A549 (cell line): ENCODE results near the gene RELT. TPM values are rescaled to one million over a fixed set of nuclear protein-coding genes. Genes with fewer than 3 reads are reported as not detected.

Source experiments
- ATAC-seq, 2 experiments: fragments of 200-7000 bp in 1 of 2; fragments of >200 bp in 1 of 2; cut with Nextera tagmentation in 1 of 2; cut with Tn5 transposase in 1 of 2; 3 replicates each; pipeline versions ENCODE4 v1.8.0 to v1.9.1; 2018 to 2020; ENCODE audit warnings: mild to moderate bottlenecking in 1 of 2, moderate library complexity in 1 of 2
- CTCF ChIA-PET: fragments of 300-600 bp; sonication (Branson Sonifier 250); formaldehyde crosslinking; extraction: SDS; loops from one replicate; lab custom pipeline; 2021; ENCODE audit warnings: antibody characterized with exemption, inconsistent platforms; lab: Yijun Ruan, JAX
- POLR2A ChIA-PET: fragments of 350-600 bp; formaldehyde crosslinking; extraction: SDS; loops from one replicate; lab custom pipeline; 2021; ENCODE audit warnings: antibody characterized with exemption, inconsistent platforms; lab: Yijun Ruan, JAX
- DNase-seq, 2 experiments: peaks; one replicate each; pipeline versions ENCODE4 v3.0.0 to v3.0.0-alpha.2; 2011 to 2016; ENCODE audit warnings: low read depth in 1 of 2, low spot score in 1 of 2
- FAIRE-seq: peaks from 2 replicates; lab custom pipeline; 2011; peaks lifted over from hg19 to GRCh38; lab: Jason Lieb, UNC
- H3K27ac ChIP-seq, 2 experiments: fragments of >200 bp; sonication (Bioruptor Twin); formaldehyde crosslinking; 3 replicates each; pipeline ENCODE4 v1.5.1; 2016 to 2017
- H3K4me1 ChIP-seq: fragments of >200 bp; sonication (Bioruptor Twin); formaldehyde crosslinking; 3 replicates; pipeline ENCODE4 v1.6.1; 2016
- H3K4me2 ChIP-seq: fragments of >200 bp; sonication (Bioruptor Twin); formaldehyde crosslinking; 3 replicates; pipeline ENCODE4 v1.6.1; 2016
- H3K4me3 ChIP-seq: fragments of >200 bp; sonication (Bioruptor Twin); formaldehyde crosslinking; 3 replicates; pipeline ENCODE4 v1.5.1; 2016
- H3K9me3 ChIP-seq: fragments of >200 bp; sonication (Bioruptor Twin); formaldehyde crosslinking; 3 replicates; pipeline ENCODE4 v1.6.1; 2016
- ATOH8 ChIP-seq: fragments of 250-450 bp; sonication (Bioruptor Pico); IDR thresholded peaks from 2 replicates; pipeline ENCODE4 v1.5.0; 2020; ENCODE audit warnings: low read depth, mild to moderate bottlenecking, moderate library complexity
- BCL3 ChIP-seq: fragments of >200 bp; sonication (Bioruptor Twin); formaldehyde crosslinking; IDR thresholded peaks from 3 replicates; pipeline ENCODE4 v1.6.1; 2016
- CBX2 ChIP-seq: fragments of 200-600 bp; sonication (generic); IDR thresholded peaks from 2 replicates; pipeline ENCODE4 v1.6.1; 2016; ENCODE audit warnings: low read depth, mild to moderate bottlenecking, borderline replicate concordance
- CEBPB ChIP-seq, 2 experiments: fragments of >200 bp in 1 of 2; sonication (Bioruptor Twin) in 1 of 2; formaldehyde crosslinking in 1 of 2; IDR thresholded peaks; 2 replicates each; pipeline ENCODE4 v1.6.1; 2012 to 2016
- E2F6 ChIP-seq: IDR thresholded peaks from 2 replicates; pipeline ENCODE4 v1.6.1; 2012; ENCODE audit warnings: low read depth, borderline replicate concordance
- EHMT2 ChIP-seq: fragments of 200-600 bp; sonication (generic); IDR thresholded peaks from 2 replicates; pipeline ENCODE4 v1.6.1; 2016; ENCODE audit warnings: antibody characterized with exemption, low read depth, mild to moderate bottlenecking, moderate library complexity
- ELK1 ChIP-seq: fragments of 150-350 bp; IDR thresholded peaks from 2 replicates; pipeline ENCODE4 v1.6.1; 2014; ENCODE audit warnings: low read depth, mild to moderate bottlenecking, low read length
- FOSB ChIP-seq: fragments of 250-450 bp; sonication (Bioruptor Pico); IDR thresholded peaks from 2 replicates; pipeline ENCODE4 v1.5.0; 2020; ENCODE audit warnings: mild to moderate bottlenecking, moderate library complexity
- FOSL2 ChIP-seq, 2 experiments: fragments of 450-650 bp in 1 of 2; fragments of >200 bp in 1 of 2; sonication (Bioruptor Twin) in 1 of 2; formaldehyde crosslinking; IDR thresholded peaks; 2 replicates each; pipeline versions ENCODE4 v1.5.0 to v1.6.1; 2016 to 2020; ENCODE audit warnings: mild to moderate bottlenecking in 1 of 2, moderate library complexity in 1 of 2
- FOXS1 ChIP-seq: fragments of 250-450 bp; sonication (Bioruptor Pico); IDR thresholded peaks from 2 replicates; pipeline ENCODE4 v1.5.0; 2020; ENCODE audit warnings: mild to moderate bottlenecking, moderate library complexity
- GATA3 ChIP-seq: IDR thresholded peaks from 2 replicates; pipeline ENCODE4 v1.6.1; 2012; ENCODE audit warnings: borderline replicate concordance
- HOXA7 ChIP-seq: fragments of 250-450 bp; sonication (Bioruptor Pico); IDR thresholded peaks from 2 replicates; pipeline ENCODE4 v1.5.0; 2020; ENCODE audit warnings: mild to moderate bottlenecking, moderate library complexity
- HOXB13 ChIP-seq: fragments of 250-450 bp; sonication (Bioruptor Pico); IDR thresholded peaks from 2 replicates; pipeline ENCODE4 v1.5.0; 2020; ENCODE audit warnings: low read depth, mild to moderate bottlenecking, moderate library complexity
- JUN ChIP-seq, 2 experiments: fragments of >200 bp; sonication (Bioruptor Twin); formaldehyde crosslinking; IDR thresholded peaks; 2 replicates in 1 of 2; 3 replicates in 1 of 2; pipeline ENCODE4 v1.6.1; 2016 to 2017
- MAFK ChIP-seq: fragments of 450-650 bp; IDR thresholded peaks from 2 replicates; pipeline ENCODE4 v1.6.1; 2014; ENCODE audit not compliant: partially characterized antibody
- MAX ChIP-seq: IDR thresholded peaks from 2 replicates; pipeline ENCODE4 v1.6.1; 2012
- MYC ChIP-seq: IDR thresholded peaks from 2 replicates; pipeline ENCODE4 v1.6.1; 2012; ENCODE audit warnings: mild to moderate bottlenecking, inconsistent platforms, low read length, improper control_type of control experiment, borderline replicate concordance
- NFE2L2 ChIP-seq: fragments of 150-350 bp; conservative IDR thresholded peaks from 2 replicates; pipeline ENCODE4 v1.6.1; 2014; ENCODE audit warnings: low read length
- NPAS2 ChIP-seq: fragments of 250-450 bp; sonication (Bioruptor Pico); IDR thresholded peaks from 2 replicates; pipeline ENCODE4 v1.8.0; 2022; ENCODE audit warnings: mild to moderate bottlenecking, moderate library complexity, borderline replicate concordance
- NR3C1 ChIP-seq: fragments of >200 bp; sonication (Bioruptor Twin); formaldehyde crosslinking; IDR thresholded peaks from 3 replicates; pipeline ENCODE4 v1.6.1; 2017
- RAD21 ChIP-seq, 2 experiments: fragments of >200 bp in 1 of 2; sonication (Bioruptor Twin) in 1 of 2; formaldehyde crosslinking in 1 of 2; IDR thresholded peaks in 1 of 2; conservative IDR thresholded peaks in 1 of 2; 2 replicates in 1 of 2; 3 replicates in 1 of 2; pipeline ENCODE4 v1.6.1; 2012 to 2018; ENCODE audit warnings: inconsistent platforms in 1 of 2
- RARB ChIP-seq: fragments of 250-450 bp; sonication (Bioruptor Pico); IDR thresholded peaks from 2 replicates; pipeline ENCODE4 v1.8.0; 2021; ENCODE audit warnings: mild to moderate bottlenecking, moderate library complexity
- RFX5 ChIP-seq: fragments of 450-650 bp; IDR thresholded peaks from 2 replicates; pipeline ENCODE4 v1.7.1; 2014; ENCODE audit warnings: antibody characterized with exemption, mild to moderate bottlenecking, moderate library complexity
- RNF2 ChIP-seq: fragments of 200-600 bp; sonication (generic); IDR thresholded peaks from 2 replicates; pipeline ENCODE4 v1.6.1; 2016; ENCODE audit warnings: low read depth, mild to moderate bottlenecking, antibody characterized with exemption, moderate library complexity, borderline replicate concordance
- SMC3 ChIP-seq: fragments of >200 bp; sonication (Bioruptor Twin); formaldehyde crosslinking; IDR thresholded peaks from 3 replicates; pipeline ENCODE4 v1.6.1; 2018; ENCODE audit warnings: inconsistent platforms
- TFCP2L1 ChIP-seq: fragments of 250-450 bp; sonication (Bioruptor Pico); IDR thresholded peaks from 2 replicates; pipeline ENCODE4 v1.5.0; 2021; ENCODE audit warnings: mild to moderate bottlenecking
- TP53 ChIP-seq: fragments of 250-450 bp; sonication (Bioruptor Pico); IDR thresholded peaks from 2 replicates; pipeline ENCODE4 v1.5.0; 2021; ENCODE audit warnings: mild to moderate bottlenecking, moderate library complexity
- WGBS: methylation state at CpG from one replicate; pipeline ENCODE4 v1.1.6; 2017; ENCODE audit errors: missing lambda C conversion rate; 5-methylcytosine and 5-hydroxymethylcytosine counted together
- polyA plus RNA-seq, 4 experiments: library from polyadenylated mRNA; depleted of rRNA in 3 of 4; stranded (reverse); fragments of >200 nt; fragmentation: RNase III in 1 of 4; extraction: RNeasy Plus Mini Kit Qiagen cat#74134 plus additional on column Dnase treatment in 1 of 4; gene quantifications; 2 replicates in 3 of 4; 3 replicates in 1 of 4; pipeline ENCODE4 v1.2.3, GENCODE V29; 2011 to 2017

Gene RELT
- polyA plus RNA-seq, 2 of the 4 experiments (the other 2 are of a cell fraction): 2.9 to 5.2 TPM

- no peak for TF ChIP-seq ATOH8
Measured at GRCh38 chr11:73346186-73346935, 29.8 kb upstream of the RELT start (continued).

GRCh38 chr11:73347067-73347466 lies 29.1 kb upstream of the RELT start:
- no peak overlapping the region for H3K4me2 ChIP-seq
- TF ChIP-seq NPAS2 (CRISPR knock-in tag) (no peak), FOXS1 (CRISPR knock-in tag) (no peak), MAX (no peak), RNF2 (no peak), MYC (no peak), NFE2L2 (no peak), RFX5 (no peak), EHMT2 (no peak), MAFK (no peak), CEBPB (IDR thresholded peaks at IDR 0.05) (no peak), SMC3 (no peak), TFCP2L1 (CRISPR knock-in tag) (no peak), NR3C1 (no peak), RAD21 (conservative IDR thresholded peaks at IDR 0.05 in 1 of 2, IDR thresholded peaks at IDR 0.05 in 1 of 2) (no peak)
- TF ChIP-seq, all 56 proteins: peak for 0
- no peaks in the 10 kb centered on the region for H3K4me1 ChIP-seq
- no peak overlapping the region for H3K4me3 ChIP-seq
- CTCF ChIA-PET: interaction anchor here (0.7 to 39.3 kb wide), 7 partner anchors 9 to 315 kb away, joined by 3 to 667 read pairs (median 60); partner anchors contain the start of gene ARHGEF17
- ATAC-seq (no peak), FAIRE-seq (no peak), DNase-seq (no peak)
- POLR2A ChIA-PET: no interaction called here
- 90% methylated on average over 12 of the region's 12 CpGs for WGBS
- no peaks in the 10 kb centered on the region for H3K9me3 ChIP-seq
- H3K27ac ChIP-seq: no peak overlapping the region

GRCh38 chr11:73348838-73349237 lies 27.4 kb upstream of the RELT start:
- DNase-seq: no peak
- Histone ChIP-seq H3K4me3 (no peak overlapping the region), H3K4me2 (no peak overlapping the region)
- ATAC-seq: no peak
- TF ChIP-seq FOSL2 (IDR thresholded peaks at IDR 0.05) (no peak), FOSL2 (CRISPR knock-in tag; IDR thresholded peaks at IDR 0.05) (no peak), BCL3 (no peak), JUN (IDR thresholded peaks at IDR 0.05) (no peak), GATA3 (no peak), RFX5 (no peak), HOXA7 (CRISPR knock-in tag) (no peak), FOSB (CRISPR knock-in tag) (no peak), FOXS1 (CRISPR knock-in tag) (no peak), CBX2 (no peak), MAX (no peak), SMC3 (no peak), TP53 (CRISPR knock-in tag) (no peak), E2F6 (no peak), ELK1 (no peak), RARB (CRISPR knock-in tag) (no peak), HOXB13 (no peak)
- TF ChIP-seq, all 56 proteins: peak for 0
- ChIA-PET CTCF (interaction anchor here (0.6 to 39.3 kb wide), 11 partner anchors 8 to 313 kb away, joined by 3 to 667 read pairs (median 60); partner anchors contain the start of gene ARHGEF17), POLR2A (interaction anchor here (1.4 kb wide), 1 partner anchor 41 kb away, joined by 9 read pairs; no protein-coding TSS in a partner anchor)
- no peak for FAIRE-seq
- WGBS: 92% methylated on average over 5 of the region's 5 CpGs
- Histone ChIP-seq H3K4me1 (no peaks in the 10 kb centered on the region), H3K9me3 (no peaks in the 10 kb centered on the region), H3K27ac (no peak overlapping the region)
